Measurements from ENCODE around the gene TCTA.

- TF ChIP-seq CTCF (IDR thresholded peaks at IDR 0.05; ENCODE audit: low read length) (no peak), EZH2 (IDR thresholded peaks at IDR 0.05; ENCODE audit: borderline replicate concordance, low read length) (no peak)
Observed at GRCh38 chr3:49465270-49466034, 53.2 kb downstream of the TCTA start.
